Activated naive CD8-positive, alpha-beta T cell (primary cell): ENCODE data around the gene ZMYND8.
"Not testable (repeated sequence)": the region's sequence is repeated elsewhere in the genome, so short reads cannot be mapped to it uniquely, and the experiment has no call there.

Experiments
- H3K27ac Mint-ChIP-seq: one replicate; pipeline ENCODE4 v1.8.0; 2021; ENCODE audit warnings: mixed read lengths
- H3K27me3 Mint-ChIP-seq: one replicate; pipeline ENCODE4 v1.8.0; 2021; ENCODE audit warnings: mixed read lengths
- H3K36me3 Mint-ChIP-seq: one replicate; pipeline ENCODE4 v1.8.0; 2021; ENCODE audit warnings: mixed read lengths
- H3K4me1 Mint-ChIP-seq: one replicate; pipeline ENCODE4 v1.8.0; 2021; ENCODE audit warnings: low read depth, mixed read lengths
- H3K4me3 Mint-ChIP-seq: one replicate; pipeline ENCODE4 v1.8.0; 2021; ENCODE audit warnings: mild to moderate bottlenecking, mixed read lengths
- H3K9me3 Mint-ChIP-seq: one replicate; pipeline ENCODE4 v1.8.0; 2021; ENCODE audit warnings: low read depth, mixed read lengths

ZMYND8 gene

DNA sequence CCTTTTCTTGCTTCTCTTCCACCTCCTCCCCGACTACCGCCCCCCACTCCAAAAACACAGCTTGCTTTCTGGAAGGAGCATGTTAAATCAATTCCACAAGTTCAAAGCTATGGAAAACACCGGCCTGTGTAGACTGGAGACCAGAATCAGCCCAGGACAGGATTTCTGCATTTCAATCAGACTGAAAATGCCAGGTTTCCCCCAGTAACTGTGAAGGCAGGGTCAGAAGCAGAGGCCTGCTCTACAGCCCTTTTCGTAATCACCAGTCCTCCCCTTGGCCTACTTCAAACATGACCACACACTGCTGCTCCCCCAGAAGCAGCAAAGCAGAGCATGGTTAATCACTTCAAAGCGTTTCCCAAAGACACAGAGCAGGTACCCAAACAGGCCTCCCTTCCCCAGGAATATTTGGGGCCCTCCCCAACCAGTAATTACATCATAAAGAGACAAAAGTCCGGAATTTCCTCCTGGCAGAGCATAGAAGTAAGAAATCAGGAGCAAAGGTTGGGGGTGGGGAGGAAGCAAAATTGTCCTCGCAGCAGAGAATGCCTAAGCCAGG lies 38.4 kb downstream of the ZMYND8 start:
- Mint-ChIP-seq H3K27me3 (no peaks in the 10 kb centered on the region), H3K9me3 (no peaks in the 10 kb centered on the region), H3K36me3 (no peaks in the 10 kb centered on the region), H3K27ac (peak overlapping the region; percentile 96), H3K4me3 (peak overlapping the region; percentile 45), H3K4me1 (peaks cover 68% of the 10 kb centered on the region)

DNA sequence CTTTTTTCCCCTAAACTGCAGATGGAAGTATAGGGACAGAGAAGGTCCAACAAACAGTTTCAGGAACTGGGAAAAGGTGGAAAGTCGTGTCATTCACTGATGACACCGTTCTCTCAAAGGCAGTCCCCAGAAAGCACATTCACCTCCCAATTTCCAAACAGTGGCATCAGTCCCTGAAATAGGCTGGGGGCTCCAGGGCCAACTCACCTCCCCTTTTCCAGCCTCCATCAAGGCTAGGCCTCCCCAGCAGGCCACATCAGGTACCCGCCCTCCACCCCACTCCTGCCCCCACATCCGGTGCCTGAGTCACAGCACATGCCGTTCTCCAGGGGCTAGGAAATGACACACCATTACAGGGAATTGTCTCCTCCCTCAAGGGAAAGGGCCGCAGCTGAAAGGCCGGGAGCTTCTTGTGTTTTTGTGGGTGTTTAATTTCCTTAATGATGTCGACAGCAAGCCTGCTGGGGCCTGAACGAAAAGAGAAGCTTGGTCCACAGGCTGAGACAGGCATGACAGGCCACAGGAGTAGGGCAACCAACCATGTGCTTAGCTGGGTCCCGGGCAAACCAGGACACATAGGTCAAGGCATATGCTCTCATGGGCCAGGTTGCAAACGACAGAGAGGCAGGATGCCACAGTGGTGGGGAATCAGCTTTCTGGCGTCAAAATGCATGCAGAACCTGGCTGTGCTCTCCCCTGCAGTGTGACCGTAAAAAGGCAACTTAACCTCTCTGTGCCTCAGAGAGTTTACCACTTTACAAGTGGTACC lies 39.2 kb downstream of the ZMYND8 start:
- H3K27me3 Mint-ChIP-seq: no peaks in the 10 kb centered on the region
- H3K27ac Mint-ChIP-seq: peak overlapping the region; percentile 96
- H3K36me3 Mint-ChIP-seq: peaks cover 2% of the 10 kb centered on the region
- H3K4me3 Mint-ChIP-seq: peak overlapping the region; percentile 45
- no peaks in the 10 kb centered on the region for H3K9me3 Mint-ChIP-seq
- peaks cover 71% of the 10 kb centered on the region for H3K4me1 Mint-ChIP-seq

DNA sequence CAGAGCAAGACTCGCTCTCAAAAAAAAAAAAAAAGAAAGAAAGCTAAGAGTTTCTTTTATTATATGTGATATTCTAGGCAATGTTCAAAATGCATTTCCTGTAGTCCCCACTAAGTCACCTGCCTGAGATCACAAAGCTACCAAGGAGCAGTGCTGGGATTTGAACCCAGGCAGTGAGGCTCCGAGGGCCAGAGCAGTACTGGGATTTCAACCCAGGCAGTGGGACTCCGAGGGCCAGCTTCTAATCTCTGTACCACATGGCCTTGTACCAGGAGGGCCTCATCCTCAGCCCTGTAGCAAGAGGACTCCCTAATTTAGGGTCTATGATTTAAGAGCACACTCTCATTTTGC lies 39.7 kb downstream of the ZMYND8 start:
- H3K36me3 Mint-ChIP-seq: peaks cover 2% of the 10 kb centered on the region
- H3K4me3 Mint-ChIP-seq: peak overlapping the region; percentile 45

DNA sequence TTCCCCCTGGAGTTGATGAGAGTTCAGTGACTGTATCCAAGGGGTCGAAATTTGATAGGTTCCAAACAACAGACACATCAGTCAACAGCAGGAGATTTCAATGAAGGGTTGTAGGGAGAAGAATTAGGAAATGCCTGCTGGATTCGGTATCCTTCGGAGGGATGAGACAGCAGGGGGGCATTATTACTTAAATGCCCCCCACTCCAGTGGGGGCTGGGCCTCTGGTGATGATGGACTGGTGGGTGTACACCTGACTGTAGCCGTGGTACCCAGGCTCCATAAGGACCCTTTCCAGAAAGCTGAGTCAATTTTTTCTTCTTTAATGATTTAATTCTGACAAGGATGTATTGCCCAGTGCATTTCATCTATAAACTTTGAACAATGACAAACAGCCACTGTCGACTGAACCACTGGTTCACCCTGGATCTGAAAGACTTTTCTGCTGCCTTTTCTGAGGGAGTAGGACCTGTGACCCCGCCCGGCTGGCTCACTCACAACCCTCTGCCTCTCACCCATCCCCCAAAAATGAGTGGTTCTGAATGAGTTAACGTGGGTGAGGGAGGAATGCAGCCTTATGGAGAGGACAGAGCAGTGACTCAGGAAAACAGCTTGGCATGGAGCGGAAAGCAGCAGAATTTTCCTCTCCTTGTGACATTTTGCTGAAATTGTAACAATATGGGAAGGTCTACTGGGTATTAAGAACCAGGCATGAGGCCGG lies 41.0 kb downstream of the ZMYND8 start:
- Mint-ChIP-seq H3K27ac (peak overlapping the region; percentile 81), H3K27me3 (no peaks in the 10 kb centered on the region), H3K9me3 (no peaks in the 10 kb centered on the region), H3K4me3 (no peak overlapping the region), H3K4me1 (peaks cover 58% of the 10 kb centered on the region), H3K36me3 (peaks cover 5% of the 10 kb centered on the region)

More for the DNA sequence above, 39.7 kb downstream of the ZMYND8 start:
- Mint-ChIP-seq H3K27me3 (no peaks in the 10 kb centered on the region), H3K9me3 (no peaks in the 10 kb centered on the region), H3K27ac (peak overlapping the region; percentile 96), H3K4me1 (peaks cover 69% of the 10 kb centered on the region)

DNA sequence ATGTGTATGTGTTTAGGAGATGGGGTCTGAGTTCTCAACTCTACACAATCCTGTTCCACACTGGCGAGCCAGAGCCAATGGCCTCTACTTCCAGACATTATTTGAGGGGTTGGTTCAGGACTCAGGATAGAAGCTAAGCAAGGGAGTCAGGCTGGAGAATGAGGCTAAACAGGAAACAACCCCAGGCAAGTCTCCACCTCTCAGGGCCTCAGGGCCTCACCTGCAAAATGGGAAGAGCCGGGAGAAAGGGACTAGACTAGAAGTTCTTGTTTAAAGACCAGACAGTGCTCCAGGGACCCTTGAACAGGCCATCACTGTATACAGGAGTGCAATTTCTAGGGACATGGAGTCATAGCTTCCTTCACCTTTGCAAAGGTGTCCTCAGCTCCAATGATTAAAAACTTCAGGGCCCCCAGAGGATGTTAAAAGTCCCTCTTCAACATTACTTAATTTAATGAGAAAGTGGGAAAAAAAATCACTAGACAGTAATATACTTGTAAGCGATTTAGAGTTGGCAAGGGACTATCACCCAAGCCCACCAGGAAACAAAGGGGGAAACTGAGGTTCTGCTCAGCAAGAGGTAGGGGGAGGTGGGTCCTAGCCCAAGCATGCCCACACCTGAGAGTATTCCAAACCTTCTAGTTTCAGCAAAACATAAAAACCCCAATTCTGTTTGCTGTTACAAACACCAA lies 41.7 kb downstream of the ZMYND8 start:
- no peaks in the 10 kb centered on the region for H3K27me3 Mint-ChIP-seq
- H3K4me1 Mint-ChIP-seq: peaks cover 52% of the 10 kb centered on the region
- peak overlapping the region; percentile 50 for H3K27ac Mint-ChIP-seq
- H3K9me3 Mint-ChIP-seq: no peaks in the 10 kb centered on the region
- peaks cover 5% of the 10 kb centered on the region for H3K36me3 Mint-ChIP-seq
- no peak overlapping the region for H3K4me3 Mint-ChIP-seq

DNA sequence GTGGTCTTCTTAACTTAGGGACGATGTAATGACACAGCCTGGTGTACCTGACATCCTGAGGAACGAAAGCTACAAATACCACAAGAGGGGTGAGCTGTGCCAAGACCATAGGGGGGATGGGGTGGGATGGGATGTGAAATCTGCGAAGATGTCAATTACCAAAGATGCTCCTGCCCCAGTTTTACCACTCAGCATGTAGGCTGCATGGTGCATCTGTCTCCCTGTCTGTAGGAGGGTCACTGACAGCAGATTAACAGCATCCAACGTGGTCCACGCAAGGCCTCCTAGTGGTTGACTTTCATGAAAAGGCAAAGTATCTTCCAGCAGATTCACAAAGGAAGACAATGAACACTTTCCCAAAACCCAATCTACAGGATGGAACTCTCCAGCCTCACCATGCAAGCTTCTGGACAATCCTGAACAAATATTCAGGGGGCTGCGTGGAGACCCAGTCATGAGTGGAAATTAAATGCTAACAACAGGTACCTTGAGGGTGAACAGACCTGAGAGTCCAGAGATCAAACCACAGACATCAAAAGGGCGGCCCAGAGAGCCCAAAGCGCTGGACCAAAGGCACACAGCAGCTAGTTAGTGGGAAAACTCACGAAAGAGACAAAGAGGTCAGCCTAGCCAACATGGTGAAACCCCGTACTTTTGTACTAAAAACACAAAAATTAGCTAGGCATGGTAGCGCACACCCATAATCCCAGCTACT lies 44.4 kb downstream of the ZMYND8 start:
- Mint-ChIP-seq H3K4me3 (no peak overlapping the region), H3K27me3 (no peaks in the 10 kb centered on the region), H3K9me3 (no peaks in the 10 kb centered on the region), H3K27ac (peak overlapping the region; percentile 46), H3K4me1 (peaks cover 28% of the 10 kb centered on the region), H3K36me3 (peaks cover 5% of the 10 kb centered on the region)

DNA sequence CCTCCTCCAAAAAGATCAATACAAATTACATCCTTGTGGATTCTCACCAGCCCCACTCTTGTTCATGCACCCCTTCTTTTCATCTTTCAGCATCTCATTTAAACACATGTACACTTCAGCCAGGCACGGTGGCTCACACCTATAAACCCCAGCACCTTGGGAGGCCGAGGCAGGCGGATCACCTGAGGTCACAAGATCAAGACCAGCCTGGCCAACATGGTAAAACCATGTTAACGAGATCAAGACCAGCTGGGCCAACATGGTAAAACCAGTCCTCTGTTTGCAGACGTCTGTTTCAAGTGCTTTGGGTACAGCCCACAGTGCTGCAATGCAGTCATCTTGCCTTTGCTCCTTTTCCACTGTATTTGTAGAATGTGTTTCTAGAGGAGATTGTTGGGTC lies 45.3 kb downstream of the ZMYND8 start:
- Mint-ChIP-seq H3K27me3 (no peaks in the 10 kb centered on the region), H3K36me3 (peaks cover 7% of the 10 kb centered on the region), H3K27ac (no peak overlapping the region), H3K4me3 (no peak overlapping the region), H3K4me1 (peaks cover 24% of the 10 kb centered on the region), H3K9me3 (no peaks in the 10 kb centered on the region)

DNA sequence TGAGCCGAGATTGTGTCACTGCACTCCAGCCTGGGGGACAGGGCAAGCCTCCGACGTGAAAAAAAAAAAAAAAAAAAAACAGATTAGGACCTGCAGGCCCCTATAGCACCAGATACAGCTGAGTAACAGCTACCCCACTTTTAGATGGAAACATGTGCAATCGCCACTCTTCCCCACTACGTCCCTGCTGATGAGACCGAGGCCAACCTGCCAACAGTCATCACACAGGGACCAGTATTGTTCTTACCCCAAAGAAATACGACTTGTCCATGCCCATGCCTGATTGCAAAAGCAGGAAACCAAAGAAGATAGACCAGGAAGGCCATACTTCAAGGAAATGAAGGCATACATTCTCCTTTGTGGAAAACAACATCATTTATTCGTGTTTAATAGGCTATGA lies 45.8 kb downstream of the ZMYND8 start:
- Mint-ChIP-seq H3K36me3 (peaks cover 8% of the 10 kb centered on the region), H3K27me3 (no peaks in the 10 kb centered on the region), H3K4me3 (no peak overlapping the region), H3K4me1 (peaks cover 23% of the 10 kb centered on the region), H3K9me3 (no peaks in the 10 kb centered on the region), H3K27ac (no peak overlapping the region)

DNA sequence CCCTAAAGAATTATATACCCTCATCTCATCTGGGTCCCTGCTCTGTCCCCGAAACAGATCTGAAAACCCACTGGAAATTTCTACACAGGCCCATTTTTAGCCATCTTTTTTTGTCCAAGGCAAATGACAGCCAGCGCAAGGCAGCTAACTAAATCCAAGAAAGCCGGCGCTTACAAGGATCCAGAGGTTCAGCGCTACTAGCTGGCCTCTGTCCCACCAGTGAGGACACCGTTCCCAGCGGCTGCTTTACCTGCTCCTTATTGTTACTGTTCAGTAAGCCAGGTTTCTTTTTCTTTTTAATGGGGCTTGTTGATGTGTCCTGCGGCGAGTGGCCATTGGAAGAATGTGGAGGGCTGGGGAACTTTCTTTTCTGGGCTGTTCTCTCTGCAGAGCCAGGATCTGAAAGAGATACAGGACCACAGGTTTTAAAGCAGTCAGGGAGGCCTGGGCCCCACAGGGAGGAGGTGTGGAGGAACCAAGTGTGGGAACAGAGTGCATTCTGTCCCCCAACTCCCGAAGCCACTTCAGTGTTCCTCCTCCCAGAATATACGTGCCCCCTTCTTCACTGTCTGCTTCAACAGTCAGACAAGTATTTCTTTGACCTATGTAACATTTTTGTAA lies 46.6 kb downstream of the ZMYND8 start:
- no peak overlapping the region for H3K27ac Mint-ChIP-seq

DNA sequence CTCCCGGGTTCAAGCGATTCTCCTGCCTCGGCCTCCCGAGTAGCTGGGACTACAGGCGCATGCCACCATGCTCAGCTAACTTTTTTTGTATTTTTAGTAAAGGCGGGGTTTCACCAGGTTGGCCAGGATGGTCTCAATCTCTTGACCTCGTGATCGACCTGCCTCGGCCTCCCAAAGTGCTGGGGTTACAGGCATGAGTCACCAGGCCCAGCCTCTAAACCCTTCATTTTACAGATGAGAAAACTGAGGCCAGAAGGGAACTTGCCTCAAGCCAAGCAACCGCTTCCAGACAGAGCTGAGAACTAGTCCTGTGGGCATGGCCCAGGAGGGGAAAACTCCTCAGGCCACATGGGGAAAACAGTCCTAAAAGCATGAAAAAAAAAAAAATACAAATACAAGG lies 47.1 kb downstream of the ZMYND8 start:
- peaks cover 13% of the 10 kb centered on the region for H3K4me1 Mint-ChIP-seq
- no peak overlapping the region for H3K27ac Mint-ChIP-seq
- peaks cover 10% of the 10 kb centered on the region for H3K36me3 Mint-ChIP-seq
- no peaks in the 10 kb centered on the region for H3K9me3 Mint-ChIP-seq
- no peaks in the 10 kb centered on the region for H3K27me3 Mint-ChIP-seq
- H3K4me3 Mint-ChIP-seq: no peak overlapping the region

More for the DNA sequence above, 46.6 kb downstream of the ZMYND8 start:
- peaks cover 17% of the 10 kb centered on the region for H3K4me1 Mint-ChIP-seq
- H3K9me3 Mint-ChIP-seq: no peaks in the 10 kb centered on the region
- H3K4me3 Mint-ChIP-seq: no peak overlapping the region
- peaks cover 10% of the 10 kb centered on the region for H3K36me3 Mint-ChIP-seq
- no peaks in the 10 kb centered on the region for H3K27me3 Mint-ChIP-seq

DNA sequence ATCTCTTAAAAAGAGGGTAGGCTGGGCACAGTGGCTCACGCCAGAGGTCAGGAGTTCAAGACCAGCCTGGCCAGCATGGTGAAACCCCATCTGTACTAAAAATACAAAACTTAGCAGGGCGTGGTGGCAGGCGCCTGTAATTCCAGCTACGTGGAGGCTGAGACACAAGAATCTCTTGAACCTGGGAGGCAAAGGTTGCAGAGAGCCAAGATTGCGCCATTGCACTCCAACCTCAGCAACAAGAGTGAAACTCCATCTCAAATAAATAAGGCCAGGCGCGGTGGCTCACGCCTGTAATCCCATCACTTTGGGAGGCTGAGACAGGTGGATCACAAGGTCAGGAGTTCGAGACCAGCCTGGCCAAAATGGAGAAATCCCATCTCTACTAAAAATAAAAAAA lies 48.9 kb downstream of the ZMYND8 start:
- H3K27me3 Mint-ChIP-seq, H3K27ac Mint-ChIP-seq, H3K36me3 Mint-ChIP-seq, H3K9me3 Mint-ChIP-seq, H3K4me3 Mint-ChIP-seq: not testable (repeated sequence)
- peaks cover 22% of the 10 kb centered on the region for H3K4me1 Mint-ChIP-seq

DNA sequence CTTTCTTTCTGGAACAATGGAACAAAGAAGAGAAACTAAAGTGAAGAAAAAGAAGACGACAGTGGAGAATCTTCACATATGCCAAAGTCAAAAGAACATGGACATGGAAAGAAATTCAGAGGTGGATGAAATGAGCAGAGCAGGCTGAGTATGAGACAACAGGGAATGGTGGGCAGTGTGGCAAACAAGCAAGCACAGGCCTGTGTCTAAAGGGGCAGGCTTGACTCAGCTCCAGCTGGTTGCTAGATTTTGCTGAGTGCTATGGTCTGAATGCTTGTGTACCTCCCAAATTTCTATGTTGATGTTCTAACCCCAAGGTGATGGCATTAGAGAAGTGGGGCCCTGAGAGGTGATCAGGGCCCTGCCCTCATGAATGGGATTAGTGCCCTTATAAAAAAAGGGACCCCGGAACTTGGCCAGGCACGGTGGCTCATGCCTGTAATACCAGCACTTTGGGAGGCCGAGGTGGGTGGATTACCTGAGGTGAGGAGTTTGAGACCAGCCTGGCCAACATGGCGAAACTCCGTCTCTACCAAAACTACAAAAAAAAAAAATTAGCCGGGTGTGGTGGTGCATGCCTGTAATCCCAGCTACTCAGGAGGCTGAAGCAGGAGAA lies 49.6 kb downstream of the ZMYND8 start:
- H3K27ac Mint-ChIP-seq: peak overlapping the region; percentile 72
- no peaks in the 10 kb centered on the region for H3K9me3 Mint-ChIP-seq
- H3K4me3 Mint-ChIP-seq: no peak overlapping the region
- H3K4me1 Mint-ChIP-seq: peaks cover 24% of the 10 kb centered on the region
- H3K27me3 Mint-ChIP-seq: no peaks in the 10 kb centered on the region
- peaks cover 7% of the 10 kb centered on the region for H3K36me3 Mint-ChIP-seq

DNA sequence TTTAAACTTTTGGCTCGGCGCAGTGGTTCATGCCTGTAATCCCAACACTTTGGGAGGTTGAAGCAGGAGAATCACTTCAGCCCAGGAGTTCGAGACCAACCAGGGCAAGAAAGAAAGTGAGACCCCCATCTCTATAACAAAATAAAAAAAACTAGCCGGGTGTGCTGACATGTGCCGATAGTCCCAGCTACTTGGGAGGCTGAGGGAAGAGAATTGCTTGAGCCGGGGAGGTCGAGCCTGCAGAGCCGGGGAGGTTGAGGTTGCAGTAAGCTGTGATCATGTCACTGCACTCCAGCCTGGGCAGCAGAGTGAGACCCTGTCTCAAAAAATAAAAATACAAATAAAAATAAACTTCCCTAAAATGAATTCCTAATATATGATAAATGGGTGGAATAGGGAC lies 50.4 kb downstream of the ZMYND8 start:
- Mint-ChIP-seq H3K4me3 (no peak overlapping the region), H3K36me3 (peaks cover 7% of the 10 kb centered on the region), H3K4me1 (peaks cover 24% of the 10 kb centered on the region), H3K9me3 (no peaks in the 10 kb centered on the region), H3K27me3 (no peaks in the 10 kb centered on the region), H3K27ac (peak overlapping the region; percentile 46)

DNA sequence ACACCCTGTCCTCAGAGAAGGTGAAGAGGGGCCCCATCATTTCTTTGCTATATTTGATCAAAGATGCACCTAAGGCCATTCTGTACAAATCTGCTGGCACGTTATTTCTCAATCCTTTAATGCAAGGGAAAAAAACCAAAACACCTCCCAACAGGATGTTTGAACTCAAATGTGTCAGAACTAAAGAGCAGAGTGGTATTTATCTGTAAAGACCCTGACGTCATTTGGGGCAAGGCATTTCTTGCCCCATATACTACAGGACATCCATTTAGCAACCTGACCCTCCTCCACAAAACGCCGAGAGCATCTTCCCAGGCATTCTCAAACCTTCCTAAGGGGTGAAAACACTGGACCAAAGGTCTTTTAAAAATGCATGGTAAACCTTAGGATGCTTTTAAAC lies 50.8 kb downstream of the ZMYND8 start:
- no peak overlapping the region for H3K4me3 Mint-ChIP-seq
- peaks cover 5% of the 10 kb centered on the region for H3K36me3 Mint-ChIP-seq
- H3K27ac Mint-ChIP-seq: peak overlapping the region; percentile 46
- H3K4me1 Mint-ChIP-seq: peaks cover 24% of the 10 kb centered on the region
- no peaks in the 10 kb centered on the region for H3K27me3 Mint-ChIP-seq
- no peaks in the 10 kb centered on the region for H3K9me3 Mint-ChIP-seq
